GM12875 (cell line): ENCODE data around the gene PBX3.

Experiments
- H3K4me3 ChIP-seq: one replicate; pipeline ENCODE4 v1.5.1; 2011; ENCODE audit warnings: low read depth, low read length, control low read depth
- TF ChIP-seq, protein P1 (sequence below): IDR thresholded peaks from 2 replicates; pipeline ENCODE4 v1.5.1; 2011; ENCODE audit warnings: low read depth, mild to moderate bottlenecking, control low read depth, inconsistent platforms, low read length, moderate library complexity, borderline replicate concordance; ENCODE audit not compliant: insufficient read depth

The PBX3 gene

DNA sequence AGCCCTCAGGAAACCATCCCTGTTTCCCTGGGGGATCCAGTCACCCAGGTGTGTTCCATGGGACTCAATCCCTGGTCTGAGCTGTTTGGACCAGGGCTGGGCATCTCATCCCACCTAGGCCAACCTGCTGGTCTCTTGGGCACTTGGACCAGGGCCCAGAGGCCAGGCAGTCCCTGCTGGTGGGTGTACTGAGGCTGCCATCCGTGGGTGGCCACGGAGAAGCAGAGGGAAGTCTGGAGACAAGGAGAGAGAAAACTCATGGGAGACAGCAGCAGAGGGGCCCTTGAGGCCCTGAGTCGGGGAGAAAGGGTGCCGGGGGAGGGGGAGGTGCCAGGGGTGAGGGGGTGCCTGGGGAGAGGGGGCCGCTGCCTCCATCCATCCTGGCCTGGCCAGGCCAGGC lies 247.8 kb downstream of the PBX3 start:
- H3K4me3 ChIP-seq = no peak overlapping the region
- TF ChIP-seq, protein P1, sequence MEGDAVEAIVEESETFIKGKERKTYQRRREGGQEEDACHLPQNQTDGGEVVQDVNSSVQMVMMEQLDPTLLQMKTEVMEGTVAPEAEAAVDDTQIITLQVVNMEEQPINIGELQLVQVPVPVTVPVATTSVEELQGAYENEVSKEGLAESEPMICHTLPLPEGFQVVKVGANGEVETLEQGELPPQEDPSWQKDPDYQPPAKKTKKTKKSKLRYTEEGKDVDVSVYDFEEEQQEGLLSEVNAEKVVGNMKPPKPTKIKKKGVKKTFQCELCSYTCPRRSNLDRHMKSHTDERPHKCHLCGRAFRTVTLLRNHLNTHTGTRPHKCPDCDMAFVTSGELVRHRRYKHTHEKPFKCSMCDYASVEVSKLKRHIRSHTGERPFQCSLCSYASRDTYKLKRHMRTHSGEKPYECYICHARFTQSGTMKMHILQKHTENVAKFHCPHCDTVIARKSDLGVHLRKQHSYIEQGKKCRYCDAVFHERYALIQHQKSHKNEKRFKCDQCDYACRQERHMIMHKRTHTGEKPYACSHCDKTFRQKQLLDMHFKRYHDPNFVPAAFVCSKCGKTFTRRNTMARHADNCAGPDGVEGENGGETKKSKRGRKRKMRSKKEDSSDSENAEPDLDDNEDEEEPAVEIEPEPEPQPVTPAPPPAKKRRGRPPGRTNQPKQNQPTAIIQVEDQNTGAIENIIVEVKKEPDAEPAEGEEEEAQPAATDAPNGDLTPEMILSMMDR = no peak

GRCh38 chr9:125995706-125996105 lies 248.5 kb downstream of the PBX3 start:
- TF ChIP-seq, protein P1 = no peak
- H3K4me3 ChIP-seq = no peak overlapping the region

GRCh38 chr9:125996791-125997190 lies 249.6 kb downstream of the PBX3 start:
- TF ChIP-seq, protein P1 = no peak
- no peak overlapping the region for H3K4me3 ChIP-seq

DNA sequence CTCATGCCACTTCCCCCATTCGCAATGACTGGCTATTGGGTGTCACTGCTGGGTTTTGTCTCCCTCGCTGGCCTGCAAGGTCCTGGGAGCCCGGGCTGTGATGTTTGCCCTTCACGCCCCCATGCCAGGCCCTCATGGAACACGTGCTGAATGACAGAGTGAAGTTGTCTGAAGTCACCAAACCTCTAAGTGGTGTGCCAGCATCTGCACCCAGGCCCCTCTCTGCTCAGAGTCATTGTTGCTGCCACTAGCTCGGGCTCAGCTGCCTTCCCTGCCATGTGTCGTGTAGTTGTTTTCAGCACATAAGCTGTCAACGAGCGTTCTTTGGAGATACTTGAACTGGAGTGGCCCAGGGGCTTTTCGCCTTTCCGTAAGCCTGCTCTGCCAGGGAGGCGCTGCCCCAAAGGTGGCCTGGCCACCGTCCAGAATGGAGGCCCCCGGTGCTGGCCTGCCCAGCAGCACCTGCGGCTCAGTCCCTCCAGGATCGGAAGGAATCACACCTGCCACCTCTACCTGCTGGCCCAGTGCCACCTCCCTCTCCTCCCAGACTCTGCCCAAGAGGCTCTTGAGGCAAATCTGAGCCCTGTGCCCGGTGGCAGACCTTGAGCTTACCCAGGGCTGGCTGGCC lies 250.1 kb downstream of the PBX3 start:
- H3K4me3 ChIP-seq = no peak overlapping the region
- TF ChIP-seq, protein P1 = no peak

DNA sequence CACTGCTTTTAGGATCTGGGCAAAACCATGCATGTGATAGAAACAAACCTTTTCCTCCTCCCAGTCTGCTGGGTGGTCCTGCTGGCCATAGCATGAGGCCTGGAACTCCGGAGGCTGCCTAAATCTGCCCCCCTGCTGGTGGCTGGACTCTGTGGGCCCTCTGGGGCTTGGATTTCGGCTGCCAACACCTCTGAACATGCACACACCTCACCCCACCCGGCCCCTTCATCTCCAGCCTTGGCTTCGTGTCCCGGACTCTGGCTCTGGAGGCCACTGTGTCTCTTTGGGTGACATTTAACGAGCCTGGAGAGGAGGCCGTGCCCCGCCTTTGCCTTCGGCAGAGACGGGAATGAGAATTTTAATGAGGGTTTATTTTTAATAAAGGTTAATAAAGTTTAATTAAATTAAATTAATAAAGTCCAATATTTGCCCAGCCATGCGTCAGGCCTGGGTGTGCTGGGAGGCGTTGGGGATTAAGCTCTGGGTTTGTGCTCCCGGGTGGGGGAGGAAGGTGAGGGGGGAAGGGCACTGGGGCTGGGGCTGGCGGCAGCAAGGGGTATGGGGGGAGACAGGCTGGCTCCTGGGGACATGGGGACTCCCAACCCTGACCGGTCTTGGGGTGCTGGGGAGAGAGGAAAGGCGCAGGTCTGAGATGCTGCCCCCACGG lies 251.8 kb downstream of the PBX3 start:
- TF ChIP-seq, protein P1 = no peak
- no peak overlapping the region for H3K4me3 ChIP-seq

DNA sequence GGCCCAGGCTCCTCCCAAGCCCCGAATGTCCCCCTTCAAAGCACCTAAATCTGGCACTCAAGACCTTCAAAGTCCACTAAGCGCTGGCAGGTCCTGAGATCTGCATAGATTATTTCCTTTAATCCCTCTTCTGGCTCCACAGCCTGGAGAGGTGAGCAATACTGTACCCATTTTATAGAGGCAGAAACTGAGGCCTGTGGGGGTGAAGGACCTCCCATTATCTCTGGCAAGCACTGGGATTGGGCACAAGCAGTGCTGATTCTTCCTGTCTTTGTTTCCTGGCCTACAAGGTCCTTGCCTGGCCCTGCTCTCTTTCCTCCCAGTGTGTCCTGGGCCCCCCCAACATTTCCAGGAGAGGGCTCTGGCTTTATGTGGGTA lies 252.3 kb downstream of the PBX3 start:
- H3K4me3 ChIP-seq = no peak overlapping the region
- TF ChIP-seq, protein P1 = no peak

DNA sequence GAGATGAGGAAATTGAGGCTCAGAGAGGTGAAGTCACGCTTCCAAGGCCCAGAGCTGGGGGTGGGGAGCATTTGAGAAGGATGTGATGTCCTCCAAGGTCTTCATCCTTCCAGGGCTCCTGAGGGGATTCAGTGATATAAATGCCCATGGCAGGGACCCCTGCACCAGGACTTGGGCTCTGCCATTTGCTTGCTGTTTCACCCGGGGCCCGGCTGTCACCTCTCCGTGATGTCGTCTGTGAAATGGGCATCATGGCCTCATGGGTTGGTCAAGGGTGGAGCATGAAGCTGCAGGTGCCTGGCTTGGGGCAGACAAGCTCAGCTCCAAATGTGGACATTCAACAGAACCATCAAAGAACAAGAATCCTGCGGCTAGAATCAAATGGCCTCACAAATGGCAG lies 253.1 kb downstream of the PBX3 start:
- TF ChIP-seq, protein P1 = no peak
- H3K4me3 ChIP-seq = no peak overlapping the region
